C4-2B (cell line): ENCODE results near the gene NHLRC2.

Experiments used
- CTCF ChIP-seq: fragments of 450-650 bp; conservative IDR thresholded peaks from 2 replicates; pipeline ENCODE4 v1.5.1; 2017; ENCODE audit warnings: mild to moderate bottlenecking
- ZFX ChIP-seq: fragments of 450-650 bp; IDR thresholded peaks from 2 replicates; pipeline ENCODE4 v1.6.1; 2017

- TF ChIP-seq CTCF: no peak
- TF ChIP-seq ZFX: no peak
Observed at GRCh38 chr10:113911113-113911512, 56.7 kb downstream of the NHLRC2 start.
